ENCODE measurements around the gene CCDC92. TPM values are rescaled to one million over a fixed set of nuclear protein-coding genes. Genes with fewer than 3 reads are reported as not detected.

The CCDC92 gene
- total RNA-seq, 1 donor from 2014 or later = 31.0 TPM

- no peaks in the 10 kb centered on the region for H3K27me3 ChIP-seq
- no peak overlapping the region for H3K4me3 ChIP-seq
- DNase-seq (ENCODE audit: low spot score in 2 of 2) = no peak
- TF ChIP-seq, protein P1, sequence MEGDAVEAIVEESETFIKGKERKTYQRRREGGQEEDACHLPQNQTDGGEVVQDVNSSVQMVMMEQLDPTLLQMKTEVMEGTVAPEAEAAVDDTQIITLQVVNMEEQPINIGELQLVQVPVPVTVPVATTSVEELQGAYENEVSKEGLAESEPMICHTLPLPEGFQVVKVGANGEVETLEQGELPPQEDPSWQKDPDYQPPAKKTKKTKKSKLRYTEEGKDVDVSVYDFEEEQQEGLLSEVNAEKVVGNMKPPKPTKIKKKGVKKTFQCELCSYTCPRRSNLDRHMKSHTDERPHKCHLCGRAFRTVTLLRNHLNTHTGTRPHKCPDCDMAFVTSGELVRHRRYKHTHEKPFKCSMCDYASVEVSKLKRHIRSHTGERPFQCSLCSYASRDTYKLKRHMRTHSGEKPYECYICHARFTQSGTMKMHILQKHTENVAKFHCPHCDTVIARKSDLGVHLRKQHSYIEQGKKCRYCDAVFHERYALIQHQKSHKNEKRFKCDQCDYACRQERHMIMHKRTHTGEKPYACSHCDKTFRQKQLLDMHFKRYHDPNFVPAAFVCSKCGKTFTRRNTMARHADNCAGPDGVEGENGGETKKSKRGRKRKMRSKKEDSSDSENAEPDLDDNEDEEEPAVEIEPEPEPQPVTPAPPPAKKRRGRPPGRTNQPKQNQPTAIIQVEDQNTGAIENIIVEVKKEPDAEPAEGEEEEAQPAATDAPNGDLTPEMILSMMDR (IDR thresholded peaks at IDR 0.05) = no peak
- H3K4me1 ChIP-seq = no peaks in the 10 kb centered on the region
- H3K9me3 ChIP-seq = no peaks in the 10 kb centered on the region
- H3K27ac ChIP-seq = no peak overlapping the region
- peaks cover 2 to 6% of the 10 kb centered on the region in 2 donors for H3K36me3 ChIP-seq
- intact Hi-C loops (cut with DNase I) = no loop called here
These were observed 45.9 kb upstream of the CCDC92 start for GRCh38 chr12:124018539-124018938.

- Histone ChIP-seq H3K27ac (no peak overlapping the region), H3K9me3 (no peaks in the 10 kb centered on the region), H3K4me1 (no peaks in the 10 kb centered on the region), H3K36me3 (peaks cover 13 to 17% of the 10 kb centered on the region in 2 donors), H3K4me3 (no peak overlapping the region), H3K27me3 (no peaks in the 10 kb centered on the region)
- TF ChIP-seq, protein P1 (IDR thresholded peaks at IDR 0.05) = no peak
- no peak for DNase-seq (ENCODE audit: low spot score in 2 of 2)
- intact Hi-C loops (cut with DNase I) = no loop called here
These were observed 44.4 kb upstream of the CCDC92 start for GRCh38 chr12:124017064-124017463.

- intact Hi-C loops (cut with DNase I) = no loop called here
- no peak overlapping the region for H3K27ac ChIP-seq
- TF ChIP-seq, protein P1 (IDR thresholded peaks at IDR 0.05) = no peak
- H3K27me3 ChIP-seq = no peaks in the 10 kb centered on the region
- no peaks in the 10 kb centered on the region for H3K4me1 ChIP-seq
- H3K4me3 ChIP-seq = no peak overlapping the region
- DNase-seq (ENCODE audit: low spot score in 2 of 2) = no peak
- peaks cover 25 to 29% of the 10 kb centered on the region in 2 donors for H3K36me3 ChIP-seq
- H3K9me3 ChIP-seq = no peaks in the 10 kb centered on the region
These were observed 43.1 kb upstream of the CCDC92 start for GRCh38 chr12:124015494-124016461.

- Histone ChIP-seq H3K27ac (no peak overlapping the region), H3K36me3 (peaks cover 25 to 32% of the 10 kb centered on the region in 2 donors), H3K27me3 (no peaks in the 10 kb centered on the region), H3K4me1 (no peaks in the 10 kb centered on the region), H3K4me3 (no peak overlapping the region), H3K9me3 (no peaks in the 10 kb centered on the region)
- no peak for DNase-seq (ENCODE audit: low spot score in 2 of 2)
- TF ChIP-seq, protein P1 (IDR thresholded peaks at IDR 0.05) = no peak
- intact Hi-C loops (cut with DNase I) = no loop called here
These were observed 40.4 kb upstream of the CCDC92 start for GRCh38 chr12:124013073-124013472.

DNA sequence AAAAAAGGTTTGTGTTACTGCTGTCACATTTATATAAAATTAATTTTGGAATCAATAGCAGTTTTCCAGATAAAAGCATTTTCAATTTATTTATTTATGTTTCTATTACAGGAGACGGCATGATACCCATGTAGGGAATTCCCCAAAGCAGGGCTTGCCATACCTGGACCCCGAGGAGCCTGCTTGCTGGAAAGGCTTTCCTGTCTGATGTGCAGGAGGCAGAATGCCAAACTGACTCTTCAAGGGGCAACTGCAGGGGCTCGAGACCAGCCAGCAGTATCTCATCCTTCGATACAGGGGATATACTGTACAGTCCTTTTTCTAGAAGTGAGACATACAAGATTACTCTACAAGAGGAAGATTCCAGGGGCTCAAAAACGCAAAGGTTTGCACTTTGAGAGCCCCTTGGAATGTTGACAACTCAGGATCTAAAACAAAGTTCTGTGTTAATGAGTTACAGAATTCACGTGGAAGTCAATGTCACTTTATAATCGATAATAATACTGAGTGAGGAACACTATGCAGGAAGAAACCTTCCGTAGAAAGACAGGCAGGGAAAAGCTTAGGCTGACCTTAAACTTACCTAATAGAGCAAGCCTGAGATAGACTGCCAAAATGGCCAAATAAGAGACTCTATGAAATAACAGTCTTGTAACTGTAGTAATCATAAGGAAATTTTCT lies 38.9 kb upstream of the CCDC92 start:
- intact Hi-C loops (cut with DNase I) = no loop called here
- H3K4me3 ChIP-seq = no peak overlapping the region
- no peak for DNase-seq (ENCODE audit: low spot score in 2 of 2)
- H3K27ac ChIP-seq = no peak overlapping the region
- H3K27me3 ChIP-seq = no peaks in the 10 kb centered on the region
- no peaks in the 10 kb centered on the region for H3K4me1 ChIP-seq
- no peaks in the 10 kb centered on the region for H3K9me3 ChIP-seq
- H3K36me3 ChIP-seq = peaks cover 25 to 41% of the 10 kb centered on the region in 2 donors
- TF ChIP-seq, protein P1 (IDR thresholded peaks at IDR 0.05) = no peak
